Endothelial cell of umbilical vein (primary cell): Measurements from ENCODE around the gene SEC14L1. TPM values are rescaled to one million over a fixed set of nuclear protein-coding genes. Genes with fewer than 3 reads are reported as not detected.

Experiments
- BruUV-seq: library from RNA; stranded (reverse); fragments of 400-500 nt; replicated peaks from 2 replicates; lab custom pipeline; 2021; lab: Mats Ljungman, UMichigan
- CTCF ChIA-PET: fragments of 300-600, 350-600 bp; sonication (Branson Sonifier 250); formaldehyde crosslinking; loops from one replicate; lab custom pipeline; 2021; ENCODE audit warnings: antibody characterized with exemption, inconsistent platforms; lab: Charles Lee
- POLR2A ChIA-PET: fragments of 300-600, 350-600 bp; sonication (Branson Sonifier 250); formaldehyde crosslinking; loops from one replicate; lab custom pipeline; 2021; ENCODE audit warnings: antibody characterized with exemption, inconsistent platforms; lab: Charles Lee
- DNase-seq: peaks from one replicate; pipeline ENCODE4 v3.0.0-alpha.2; 2011; ENCODE audit warnings: low read depth, low spot score
- FAIRE-seq: peaks from 2 replicates; lab custom pipeline; 2011; peaks lifted over from hg19 to GRCh38; lab: Jason Lieb, UNC
- H2AFZ ChIP-seq: 2 replicates; pipeline ENCODE4 v1.6.0; 2012; ENCODE audit warnings: low read depth, low read length, control low read depth, inconsistent platforms
- H3K27ac ChIP-seq: 2 replicates; pipeline ENCODE4 v1.5.1; 2011; ENCODE audit warnings: low read depth, mild to moderate bottlenecking, control low read depth, low read length, moderate library complexity; ENCODE audit not compliant: insufficient read depth
- H3K27me3 ChIP-seq, 2 experiments: 2 replicates each; pipeline versions ENCODE4 v1.6.0 to v1.6.1; 2011; ENCODE audit warnings: low read length in 2 of 2, mixed read lengths in 1 of 2; ENCODE audit not compliant: control insufficient read depth in 2 of 2, insufficient read depth in 2 of 2
- H3K36me3 ChIP-seq, 2 experiments: 2 replicates in 1 of 2; 3 replicates in 1 of 2; pipeline ENCODE4 v1.5.1; 2011; ENCODE audit warnings: low read length in 2 of 2, mild to moderate bottlenecking in 1 of 2, moderate library complexity in 1 of 2; ENCODE audit not compliant: control insufficient read depth in 2 of 2, insufficient read depth in 2 of 2; ENCODE audit errors: extremely low read depth in 1 of 2
- H3K4me1 ChIP-seq: 3 replicates; pipeline ENCODE4 v1.5.1; 2011; ENCODE audit warnings: mild to moderate bottlenecking, low read length; ENCODE audit not compliant: control insufficient read depth, insufficient read depth; ENCODE audit errors: extremely low read depth
- H3K4me2 ChIP-seq: 2 replicates; pipeline ENCODE4 v1.6.1; 2011; ENCODE audit warnings: low read length, control low read depth, mixed read lengths; ENCODE audit not compliant: insufficient read depth
- H3K4me3 ChIP-seq, 3 experiments: fragments of 200-600 bp in 1 of 3; sonication (generic), shearing (Covaris generic) in 1 of 3; replicated peaks in 1 of 3; 2 replicates each; pipeline ENCODE4 v1.5.1; 2011 to 2016; ENCODE audit warnings: control low read depth in 3 of 3, low read length in 3 of 3, mild to moderate bottlenecking in 2 of 3, inconsistent platforms in 1 of 3, low read depth in 1 of 3, moderate library complexity in 1 of 3; ENCODE audit not compliant: insufficient read depth in 1 of 3
- H3K79me2 ChIP-seq: 2 replicates; pipeline ENCODE4 v1.6.0; 2012; ENCODE audit warnings: low read length, inconsistent platforms; ENCODE audit not compliant: control insufficient read depth, insufficient read depth
- H3K9ac ChIP-seq: replicated peaks from 2 replicates; pipeline ENCODE3; 2011; ENCODE audit warnings: low read length, control low read depth; ENCODE audit not compliant: insufficient read depth; ENCODE audit errors: extremely low read depth
- H3K9me1 ChIP-seq: replicated peaks from 3 replicates; pipeline ENCODE4 v1.6.0; 2011; ENCODE audit warnings: mild to moderate bottlenecking, low read length; ENCODE audit not compliant: control insufficient read depth, insufficient read depth; ENCODE audit errors: extremely low read depth
- H3K9me3 ChIP-seq: replicated peaks from 2 replicates; pipeline ENCODE4 v1.5.1; 2012; ENCODE audit warnings: low read length, inconsistent platforms; ENCODE audit not compliant: control insufficient read depth, insufficient read depth
- H4K20me1 ChIP-seq: replicated peaks from 2 replicates; pipeline ENCODE3; 2011; ENCODE audit warnings: mild to moderate bottlenecking, low read length; ENCODE audit not compliant: control insufficient read depth, insufficient read depth; ENCODE audit errors: extremely low read depth
- CTCF ChIP-seq, 2 donors: IDR thresholded peaks; 1 replicate in 1 of 2; 2 replicates in 1 of 2; pipeline ENCODE4 v1.5.1; 2011; ENCODE audit warnings: low read length in 2 of 2, mild to moderate bottlenecking in 2 of 2, moderate library complexity in 2 of 2, control low read depth in 1 of 2, inconsistent platforms in 1 of 2, low read depth in 1 of 2; ENCODE audit not compliant: insufficient read depth in 1 of 2; ENCODE audit errors: extremely low read depth in 1 of 2
- EZH2 ChIP-seq: IDR thresholded peaks from 2 replicates; pipeline ENCODE4 v1.6.1; 2012; ENCODE audit warnings: borderline replicate concordance, low read depth, mild to moderate bottlenecking, moderate library complexity, low read length, inconsistent platforms; ENCODE audit not compliant: severe bottlenecking
- FOS ChIP-seq: IDR thresholded peaks from 2 replicates; pipeline ENCODE4 v1.6.1; 2011; ENCODE audit warnings: mild to moderate bottlenecking, low read length, moderate library complexity, borderline replicate concordance; ENCODE audit not compliant: insufficient read depth
- GATA2 ChIP-seq: IDR thresholded peaks from 2 replicates; pipeline ENCODE4 v1.7.0; 2011; ENCODE audit warnings: low read depth, mild to moderate bottlenecking, moderate library complexity, mixed read lengths, low read length; ENCODE audit not compliant: insufficient read length, insufficient read depth
- JUN ChIP-seq: IDR thresholded peaks from 2 replicates; pipeline ENCODE4 v1.6.1; 2011; ENCODE audit warnings: borderline replicate concordance, low read depth; ENCODE audit not compliant: insufficient read length, insufficient read depth
- MAX ChIP-seq: IDR thresholded peaks from 2 replicates; pipeline ENCODE4 v1.6.1; 2011; ENCODE audit not compliant: insufficient read depth, insufficient read length
- MYC ChIP-seq: IDR thresholded peaks from one replicate; pipeline ENCODE4 v1.6.1; 2011; ENCODE audit warnings: mild to moderate bottlenecking, low read depth, low read length
- POLR2A ChIP-seq: IDR thresholded peaks from 2 replicates; pipeline ENCODE4 v1.6.1; 2012; ENCODE audit warnings: low read depth, mild to moderate bottlenecking, control low read depth, low read length
- POLR2AphosphoS5 ChIP-seq: IDR thresholded peaks from 2 replicates; pipeline ENCODE4 v1.6.1; 2012; ENCODE audit warnings: low read depth, mild to moderate bottlenecking, control low read depth, low read length, moderate library complexity; ENCODE audit not compliant: insufficient read depth
- dilution Hi-C: fragments of 300-500 bp; cut with MboI; formaldehyde crosslinking; loops from one replicate; pipeline ENCODE4 v1.15.0; 2019; ENCODE audit warnings: low sequenced_read_pairs; ENCODE audit not compliant: extremely low pct_ligation_motif_present
- intact Hi-C: fragments of 100-400 bp; cut with micrococcal nuclease; formaldehyde crosslinking; loops from one replicate; pipeline ENCODE4 v1.10.0; 2022
- polyA plus RNA-seq, 4 experiments: library from polyadenylated mRNA; depleted of rRNA in 3 of 4; stranded (reverse) in 3 of 4; unstranded in 1 of 4; fragments of >200 nt; gene quantifications; 2 replicates each; pipeline versions ENCODE4 v1.2.1 to v1.2.3, GENCODE V29; 2011 to 2012; ENCODE audit warnings: missing spikeins in 1 of 4
- total RNA-seq: library from RNA; stranded (reverse); gene quantifications from 2 replicates; pipeline ENCODE4 v1.2.3, GENCODE V29; 2021

The SEC14L1 gene
- total and polyA plus RNA-seq, 2 donors (not counting 3 experiments of a cell fraction or from before 2014, with no cell fraction given): 215 to 631 TPM

- Histone ChIP-seq H4K20me1 (no peaks in the 10 kb centered on the region), H3K4me2 (no peak overlapping the region), H3K36me3 (no peaks in the 10 kb centered on the region), H3K9me1 (no peaks in the 10 kb centered on the region), H3K79me2 (peaks cover 6% of the 10 kb centered on the region), H3K27ac (peak overlapping the region; percentile 98), H3K4me1 (peaks cover 54% of the 10 kb centered on the region), H3K9ac (peak overlapping the region; percentile 58), H3K9me3 (no peaks in the 10 kb centered on the region), H3K4me3 (no peak overlapping the region), H2AFZ (no peak overlapping the region), H3K27me3 (no peaks in the 10 kb centered on the region)
- TF ChIP-seq MYC: no peak
- TF ChIP-seq POLR2AphosphoS5: peak; percentile 47
- intact Hi-C loops: no loop called here
- ChIA-PET POLR2A (interaction anchor here (1.3 kb wide), 1 partner anchor 14 kb away, joined by 5 read pairs; the partner anchor contains the start of gene SEC14L1), CTCF (interaction anchor here (2.8 to 3.0 kb wide), 2 partner anchors 14 to 16 kb away, joined by 15 to 25 read pairs; partner anchors contain the start of gene SEC14L1)
- dilution Hi-C loops: no loop called here
- BruUV-seq: no TSS peak
- FAIRE-seq (no peak), DNase-seq (peak; percentile 73)
These were observed 14.2 kb upstream of the SEC14L1 start for GRCh38 chr17:77126519-77126918.

GRCh38 chr17:77127735-77128361 lies 12.9 kb upstream of the SEC14L1 start:
- BruUV-seq: TSS peak; percentile 20
- CTCF ChIA-PET: interaction anchor here (0.7 to 2.6 kb wide), 3 partner anchors 18 to 39 kb away, joined by 4 to 12 read pairs (median 10); no protein-coding TSS in a partner anchor

More at GRCh38 chr17:77127735-77128361, 12.9 kb upstream of the SEC14L1 start:
- no peaks in the 10 kb centered on the region for H3K36me3 ChIP-seq
- dilution Hi-C loops: no loop called here
- H3K4me1 ChIP-seq: peaks cover 43% of the 10 kb centered on the region
- no peaks in the 10 kb centered on the region for H3K27me3 ChIP-seq
- TF ChIP-seq MAX (no peak), POLR2A (no peak), MYC (no peak), FOS (no peak), EZH2 (no peak), GATA2 (no peak), POLR2AphosphoS5 (no peak), CTCF (IDR thresholded peaks at IDR 0.05; ENCODE audit: extremely low read depth in 1 of 2, insufficient read depth in 1 of 2, low read depth in 1 of 2, low read length in 2 of 2) (no peak), JUN (no peak)
- peak overlapping the region; percentile 20 for H3K9ac ChIP-seq
- H3K9me1 ChIP-seq: no peaks in the 10 kb centered on the region
- no peak overlapping the region for H2AFZ ChIP-seq
- H3K9me3 ChIP-seq: no peaks in the 10 kb centered on the region
- POLR2A ChIA-PET: interaction anchor here (1.3 kb wide), 2 partner anchors 13 kb away, joined by 4 to 5 read pairs; partner anchors contain the start of gene SEC14L1
- no peak for DNase-seq
- no peak overlapping the region for H3K4me3 ChIP-seq
- H3K27ac ChIP-seq: peak overlapping the region; percentile 98
- H3K79me2 ChIP-seq: peaks cover 6% of the 10 kb centered on the region
- intact Hi-C loops: no loop called here
- no peak overlapping the region for H3K4me2 ChIP-seq
- FAIRE-seq: no peak
- no peaks in the 10 kb centered on the region for H4K20me1 ChIP-seq
